Activated gamma-delta T cell treated with Interleukin-2 at 50 U/mL for 16 hours (primary cell): ENCODE results near the gene MBD3L2B.
"Not testable (repeated sequence)": the region's sequence is repeated elsewhere in the genome, so short reads cannot be mapped to it uniquely, and the experiment has no call there.

Source experiments
- DNase-seq: peaks from one replicate; pipeline ENCODE4 v3.0.0-alpha.2; 2020

Gene MBD3L2B

DNA sequence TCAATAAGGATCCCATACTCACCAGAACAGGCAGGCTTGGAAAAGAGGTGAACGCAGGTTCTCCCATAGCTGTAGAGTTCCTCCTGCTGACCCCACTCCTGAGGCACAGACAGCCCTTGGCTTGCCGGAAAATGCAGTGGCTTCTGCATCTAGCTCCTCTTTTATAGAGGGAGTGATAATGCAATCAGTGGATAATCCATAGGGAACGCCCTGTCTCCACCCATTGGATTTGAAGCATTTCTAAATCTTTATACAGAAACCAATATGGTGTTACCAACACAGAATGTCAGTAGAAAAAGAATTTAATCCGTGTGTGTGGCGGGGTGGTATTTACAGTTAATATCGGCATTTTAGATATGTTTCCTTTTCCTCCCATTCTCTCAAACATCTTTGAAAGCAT lies at the start of gene MBD3L2B:
Gene MBD3L2B (minus strand): TSS at position 101 of the 400 bp plus-strand sequence. CDS start 34 bp downstream, at position 67.
- DNase-seq, result not testable (repeated sequence)

DNA sequence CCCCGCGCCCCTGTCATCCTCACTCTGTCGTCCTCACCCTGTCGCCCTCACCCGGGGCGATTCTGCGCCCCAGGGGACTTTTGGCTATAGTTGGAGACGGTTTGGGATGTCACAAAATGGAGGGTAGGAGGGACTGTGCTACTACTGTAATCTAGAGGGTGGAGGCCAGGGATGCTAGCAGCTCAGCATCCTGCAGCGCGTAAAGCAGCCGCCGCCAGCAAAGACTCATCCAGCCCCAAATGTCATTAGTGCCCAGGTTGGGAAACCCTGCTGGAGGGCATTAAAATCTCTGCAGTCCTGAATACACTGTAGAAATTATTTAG lies 48.6 kb upstream of the MBD3L2B start:
- no peak for DNase-seq

DNA sequence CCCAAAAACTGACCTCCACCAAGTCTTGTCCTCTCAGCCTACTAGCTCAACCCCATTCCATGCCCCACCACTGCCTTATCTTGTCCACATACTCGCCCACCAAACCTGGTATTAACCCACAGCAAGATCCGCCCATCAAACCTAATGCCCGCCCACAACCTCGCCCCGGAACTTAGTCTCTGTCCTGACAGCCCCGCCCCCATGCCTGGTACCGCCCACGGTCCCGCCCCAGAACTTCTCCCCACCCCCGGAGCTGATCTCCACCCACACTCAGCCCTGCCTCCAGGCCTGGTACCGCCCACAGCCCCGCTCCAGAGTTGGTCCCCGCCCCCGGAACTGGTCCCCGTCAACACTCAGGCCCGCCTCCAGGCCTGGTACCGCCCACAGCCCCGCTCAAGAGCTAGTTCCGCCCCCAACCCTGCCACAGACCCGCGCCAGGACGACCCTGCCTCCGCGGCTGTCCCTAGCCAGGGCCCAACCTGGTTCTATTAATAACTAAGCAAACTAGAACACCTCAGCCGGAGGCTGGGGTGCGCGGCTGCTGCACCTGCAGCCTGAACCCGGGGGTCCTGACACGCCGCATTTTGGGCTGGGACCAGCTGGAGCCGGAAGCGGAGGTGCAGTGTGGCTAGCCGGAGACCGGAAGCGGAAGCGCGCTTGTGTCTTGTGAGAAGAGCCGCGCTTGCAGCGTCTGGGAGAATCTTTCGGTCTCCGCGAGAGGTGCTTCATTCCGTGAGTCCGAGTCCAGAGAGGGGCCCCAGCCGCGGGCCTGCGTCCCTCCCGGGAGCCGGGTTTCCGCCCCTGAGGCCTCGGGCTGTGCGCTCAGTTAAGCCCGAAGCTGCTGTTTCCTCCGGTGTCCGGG lies 48.0 kb upstream of the MBD3L2B start, which contains the start of gene ZNF557:
Gene ZNF557 (plus strand): TSS at position 662 of the 862 bp plus-strand sequence. CDS start 5,372 bp downstream, outside the sequence.
- DNase-seq, result peak; percentile 99

DNA sequence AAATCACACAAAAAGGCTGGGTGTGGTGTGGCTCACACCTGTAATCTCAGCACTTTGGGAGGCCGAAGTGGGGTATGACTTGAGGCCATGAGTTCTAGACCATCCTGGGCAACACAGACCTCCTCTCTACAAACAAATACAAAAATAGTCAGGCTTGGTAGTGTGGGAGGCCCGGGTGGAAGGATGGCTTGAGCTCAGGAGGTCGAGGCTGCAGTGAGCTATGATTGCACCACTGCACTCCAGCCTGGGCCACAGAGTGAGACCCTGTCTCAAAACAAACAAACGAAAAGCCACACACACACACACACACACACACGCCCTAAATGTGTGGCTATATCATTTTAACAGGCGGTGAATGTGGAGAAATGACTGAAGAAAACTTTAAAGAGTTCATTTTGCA lies 47.4 kb upstream of the MBD3L2B start:
- DNase-seq, result no peak

DNA sequence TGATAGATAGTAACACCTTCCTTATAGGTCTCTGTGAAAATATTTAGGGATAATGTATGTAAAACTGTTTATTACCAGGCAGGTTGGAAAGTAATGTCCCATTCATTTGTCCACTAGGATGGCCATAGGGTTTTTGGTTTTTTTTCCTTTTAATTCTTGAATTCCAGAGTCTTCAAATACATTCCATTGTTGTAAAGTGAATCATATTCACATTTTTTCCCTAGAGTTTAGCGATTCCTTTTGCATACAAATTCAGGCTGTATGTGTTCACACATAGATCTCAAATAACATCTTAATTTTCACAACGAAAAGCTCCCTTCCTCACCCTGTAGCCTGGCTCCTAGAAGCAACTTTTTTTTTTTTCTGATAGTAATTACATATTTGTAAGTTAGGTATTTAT lies 46.5 kb upstream of the MBD3L2B start:
- no peak for DNase-seq

DNA sequence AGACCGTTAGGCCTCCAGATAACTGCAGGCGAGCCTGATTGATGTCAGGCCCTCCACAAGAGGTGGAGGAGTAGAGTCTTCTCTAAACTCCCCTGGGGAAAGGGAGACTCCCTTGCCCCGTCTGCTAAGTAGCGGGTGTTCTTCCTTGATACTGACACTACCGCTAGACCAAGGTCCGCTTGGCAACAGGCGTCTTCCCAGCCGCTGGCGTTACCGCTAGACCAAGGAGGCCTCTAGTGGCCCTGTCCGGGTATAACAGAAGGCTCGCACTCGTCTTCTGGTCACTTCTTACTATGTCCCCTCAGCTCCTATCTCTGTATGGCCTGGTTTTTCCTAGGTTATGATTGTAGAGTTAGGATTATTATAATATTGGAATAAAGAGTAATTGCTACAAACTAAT lies 45.9 kb upstream of the MBD3L2B start:
- not testable (repeated sequence) for DNase-seq

DNA sequence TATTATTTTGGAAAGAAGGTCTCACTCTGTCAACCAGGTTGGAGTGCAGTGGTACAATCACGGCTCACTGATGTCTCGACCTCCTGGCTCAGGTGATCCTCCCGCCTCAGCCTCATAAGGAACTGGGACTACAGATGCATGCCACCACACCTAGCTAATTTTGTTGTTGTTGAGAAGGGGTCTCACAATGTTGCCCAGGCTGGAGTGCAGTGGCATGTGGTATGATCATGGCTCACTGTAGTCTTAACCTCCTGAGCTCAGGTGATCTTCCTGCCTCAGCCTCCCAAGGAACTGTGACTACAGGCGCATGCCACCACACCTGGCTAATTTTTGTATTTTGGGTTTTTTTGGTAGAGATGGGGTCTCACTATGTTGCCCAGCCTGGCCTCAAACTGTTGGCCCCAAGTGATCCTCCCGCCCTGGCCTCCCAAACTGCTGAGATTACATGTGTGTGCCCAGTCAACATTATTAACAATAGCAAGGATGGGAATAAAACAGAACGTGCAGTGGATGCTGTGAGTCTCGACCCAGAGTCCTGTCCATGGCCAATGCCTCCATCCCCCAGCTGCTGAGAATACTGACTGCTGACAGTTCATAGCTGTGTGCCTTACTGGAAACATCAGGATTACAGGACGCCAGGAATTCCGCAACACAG lies 42.7 kb upstream of the MBD3L2B start:
- DNase-seq, result no peak

DNA sequence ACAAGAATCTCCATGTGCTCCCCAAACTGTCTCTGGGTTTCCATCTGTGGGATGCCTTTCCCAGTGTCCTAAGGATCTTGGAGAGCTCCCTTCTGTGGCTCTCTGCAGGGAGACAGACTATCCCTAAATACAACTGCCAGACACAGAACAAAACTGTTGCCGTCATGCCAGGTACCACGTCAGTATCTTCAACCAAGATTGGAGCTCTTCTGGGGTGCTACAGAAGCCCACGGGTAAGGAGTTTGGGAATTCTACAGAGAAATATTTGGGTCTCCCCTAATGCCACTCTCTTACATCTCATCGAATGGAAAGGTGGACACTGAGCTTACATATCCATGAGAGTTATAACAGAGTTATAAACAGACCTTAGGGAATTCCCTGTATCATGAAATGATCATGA lies 42.1 kb upstream of the MBD3L2B start:
- no peak for DNase-seq

DNA sequence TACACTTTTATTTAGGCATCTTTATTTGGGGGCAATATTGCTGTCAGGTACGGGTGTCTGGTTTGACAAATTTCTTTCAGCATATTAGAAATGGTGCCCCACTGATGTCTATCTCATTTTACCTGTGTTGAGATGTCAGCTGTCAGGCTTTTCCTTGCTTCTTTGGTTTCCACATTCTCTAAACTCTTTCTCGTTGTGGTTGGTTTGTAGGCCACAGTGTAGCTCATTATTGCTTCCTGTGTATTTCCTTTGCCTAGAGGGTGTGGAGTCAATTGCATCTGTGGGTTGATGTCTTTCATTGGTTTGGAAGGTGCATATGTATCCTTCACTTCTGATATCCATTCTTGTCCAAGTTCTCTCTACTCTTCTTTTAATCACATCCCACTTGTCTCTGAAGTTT lies 38.7 kb upstream of the MBD3L2B start:
- DNase-seq, result not testable (repeated sequence)

DNA sequence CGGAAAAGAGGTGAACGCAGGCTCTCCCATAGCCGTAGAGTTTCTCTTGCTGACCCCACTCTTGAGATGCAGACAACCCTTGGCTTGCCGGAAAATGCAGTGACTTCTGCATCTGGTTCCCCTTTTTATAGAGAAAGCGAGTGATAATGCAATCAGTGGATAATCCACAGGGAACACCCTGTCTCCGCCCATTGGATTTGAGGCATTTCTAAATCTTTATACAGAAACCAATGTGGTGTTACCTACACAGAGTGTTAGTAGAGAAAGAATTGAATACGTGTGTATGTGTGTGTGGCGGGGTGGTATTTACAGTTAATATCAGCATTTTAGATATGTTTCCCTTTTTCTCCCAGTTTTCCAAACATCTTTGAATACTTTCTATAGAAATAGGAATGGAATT lies 37.3 kb upstream of the MBD3L2B start, which contains the start of gene MBD3L3:
Gene MBD3L3 (minus strand): TSS at position 101 of the 400 bp plus-strand sequence. CDS start 71 bp downstream, at position 30.
- not testable (repeated sequence) for DNase-seq

DNA sequence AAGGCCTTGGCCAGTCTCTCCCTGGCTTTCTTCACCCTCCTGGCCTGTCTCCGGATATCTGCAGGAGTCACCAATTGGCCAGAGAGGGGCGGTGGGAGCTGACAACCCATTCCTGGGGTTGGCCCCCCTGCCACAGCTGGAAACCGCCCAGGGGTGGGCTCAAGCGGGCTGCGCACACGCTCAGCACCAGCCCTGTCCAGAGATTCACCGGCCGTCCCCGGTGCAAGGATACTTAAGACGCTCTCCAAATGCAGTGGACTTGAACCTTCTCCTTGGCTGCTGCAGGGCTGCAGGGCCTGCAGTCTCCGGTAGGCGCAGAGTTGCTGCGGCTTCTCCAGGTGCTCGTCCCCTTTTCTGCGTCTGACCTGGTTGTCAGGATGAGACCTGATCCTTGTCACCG lies 35.1 kb upstream of the MBD3L2B start:
- not testable (repeated sequence) for DNase-seq

DNA sequence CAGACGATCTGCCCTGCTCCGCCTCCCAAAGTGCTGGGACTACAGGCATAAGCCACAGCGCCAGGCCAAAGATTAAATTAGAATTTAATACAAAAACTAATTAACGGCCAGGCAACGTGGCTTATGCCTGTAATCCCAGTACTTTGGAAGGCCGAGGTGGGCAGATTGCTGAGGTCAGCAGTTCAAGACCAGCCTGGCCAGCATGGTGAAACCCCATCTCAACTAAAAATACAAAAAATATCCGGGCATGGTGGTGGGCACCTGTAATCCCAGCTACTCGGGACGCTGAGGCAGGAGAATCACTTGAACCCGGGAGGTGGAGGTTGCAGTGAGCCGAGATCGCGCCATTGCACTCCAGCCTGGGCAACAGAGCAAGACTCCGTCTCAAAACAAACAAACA lies 34.4 kb upstream of the MBD3L2B start:
- DNase-seq, result not testable (repeated sequence)

DNA sequence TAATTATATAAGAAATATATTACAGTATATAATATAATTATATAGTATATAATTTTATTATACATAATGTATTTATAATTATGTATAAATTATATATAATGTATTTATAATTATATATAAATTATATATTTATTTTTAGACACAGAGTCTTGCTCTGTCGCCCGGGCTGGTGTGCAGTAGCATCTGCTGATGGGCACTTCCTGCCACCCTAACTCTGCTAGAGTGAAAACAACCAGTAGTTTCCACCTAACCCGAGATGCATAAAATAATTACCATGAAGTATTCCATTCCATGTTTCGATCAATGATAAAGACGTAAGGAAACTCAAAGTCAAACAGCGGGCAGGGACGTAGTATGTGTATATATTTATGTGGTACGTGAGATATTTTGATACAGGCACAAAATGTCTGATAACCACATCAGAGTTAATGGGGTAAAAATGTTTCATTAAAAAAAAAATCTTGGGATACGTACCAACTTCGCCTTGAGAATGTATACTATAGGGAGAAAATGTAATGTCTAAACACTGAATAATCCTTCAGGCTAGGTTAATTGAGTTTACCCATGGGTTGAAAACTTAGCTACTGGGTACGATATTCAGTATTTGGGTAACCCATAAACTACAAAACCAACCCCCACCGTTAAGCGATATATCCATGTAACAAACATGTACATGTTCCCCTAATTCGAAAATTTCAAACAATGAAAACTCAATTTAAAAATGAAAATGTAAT lies 33.6 kb upstream of the MBD3L2B start:
- DNase-seq, result not testable (repeated sequence)

DNA sequence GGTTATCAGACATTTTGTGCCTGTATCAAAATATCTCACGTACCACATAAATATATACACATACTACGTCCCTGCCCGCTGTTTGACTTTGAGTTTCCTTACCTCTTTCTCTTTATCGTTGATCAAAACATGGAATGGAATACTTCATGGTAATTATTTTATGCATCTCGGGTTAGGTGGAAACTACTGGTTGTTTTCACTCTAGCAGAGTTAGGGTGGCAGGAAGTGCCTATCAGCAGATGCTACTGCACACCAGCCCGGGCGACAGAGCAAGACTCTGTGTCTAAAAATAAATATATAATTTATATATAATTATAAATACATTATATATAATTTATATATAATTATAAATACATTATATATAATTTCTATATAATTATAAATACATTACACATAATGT lies 31.7 kb upstream of the MBD3L2B start:
- not testable (repeated sequence) for DNase-seq

DNA sequence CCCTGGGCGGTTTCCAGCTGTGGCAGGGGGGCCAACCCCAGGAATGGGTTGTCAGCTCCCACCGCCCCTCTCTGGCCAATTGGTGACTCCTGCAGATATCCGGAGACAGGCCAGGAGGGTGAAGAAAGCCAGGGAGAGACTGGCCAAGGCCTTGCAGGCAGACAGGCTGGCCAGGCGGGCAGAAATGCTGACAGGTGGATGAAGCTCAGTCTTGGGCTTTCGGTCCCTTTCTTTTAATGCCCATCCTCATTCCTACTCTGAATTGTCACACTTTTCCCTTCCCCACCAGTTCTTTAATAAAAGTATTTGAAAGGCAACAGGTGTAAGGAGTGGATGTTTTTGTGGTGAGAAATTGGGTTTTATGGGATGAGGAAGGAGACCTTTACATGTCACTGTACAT lies 30.2 kb upstream of the MBD3L2B start:
- not testable (repeated sequence) for DNase-seq

DNA sequence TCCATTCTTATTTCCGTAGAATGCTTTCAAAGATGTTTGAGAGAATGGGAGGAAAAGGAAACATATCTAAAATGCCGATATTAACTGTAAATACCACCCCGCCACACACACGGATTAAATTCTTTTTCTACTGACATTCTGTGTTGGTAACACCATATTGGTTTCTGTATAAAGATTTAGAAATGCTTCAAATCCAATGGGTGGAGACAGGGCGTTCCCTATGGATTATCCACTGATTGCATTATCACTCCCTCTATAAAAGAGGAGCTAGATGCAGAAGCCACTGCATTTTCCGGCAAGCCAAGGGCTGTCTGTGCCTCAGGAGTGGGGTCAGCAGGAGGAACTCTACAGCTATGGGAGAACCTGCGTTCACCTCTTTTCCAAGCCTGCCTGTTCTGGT lies 27.8 kb upstream of the MBD3L2B start, which contains the start of gene MBD3L2:
Gene MBD3L2 (plus strand): TSS at position 301 of the 400 bp plus-strand sequence. CDS start 53 bp downstream, at position 354.
- not testable (repeated sequence) for DNase-seq

DNA sequence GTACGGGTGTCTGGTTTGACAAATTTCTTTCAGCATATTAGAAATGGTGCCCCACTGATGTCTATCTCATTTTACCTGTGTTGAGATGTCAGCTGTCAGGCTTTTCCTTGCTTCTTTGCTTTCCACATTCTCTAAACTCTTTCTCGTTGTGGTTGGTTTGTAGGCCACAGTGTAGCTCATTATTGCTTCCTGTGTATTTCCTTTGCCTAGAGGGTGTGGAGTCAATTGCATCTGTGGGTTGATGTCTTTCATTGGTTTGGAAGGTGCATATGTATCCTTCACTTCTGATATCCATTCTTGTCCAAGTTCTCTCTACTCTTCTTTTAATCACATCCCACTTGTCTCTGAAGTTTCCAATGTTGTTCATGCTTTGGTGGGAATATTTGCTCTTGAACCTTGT lies 20.3 kb upstream of the MBD3L2B start:
- not testable (repeated sequence) for DNase-seq

DNA sequence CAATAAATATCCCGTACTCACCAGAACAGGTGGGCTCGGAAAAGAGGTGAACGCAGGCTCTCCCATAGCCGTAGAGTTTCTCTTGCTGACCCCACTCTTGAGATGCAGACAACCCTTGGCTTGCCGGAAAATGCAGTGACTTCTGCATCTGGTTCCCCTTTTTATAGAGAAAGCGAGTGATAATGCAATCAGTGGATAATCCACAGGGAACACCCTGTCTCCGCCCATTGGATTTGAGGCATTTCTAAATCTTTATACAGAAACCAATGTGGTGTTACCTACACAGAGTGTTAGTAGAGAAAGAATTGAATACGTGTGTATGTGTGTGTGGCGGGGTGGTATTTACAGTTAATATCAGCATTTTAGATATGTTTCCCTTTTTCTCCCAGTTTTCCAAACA lies 18.8 kb upstream of the MBD3L2B start, which contains the start of gene MBD3L4:
Gene MBD3L4 (minus strand): TSS at position 101 of the 400 bp plus-strand sequence. CDS start 35 bp downstream, at position 66.
- not testable (repeated sequence) for DNase-seq

DNA sequence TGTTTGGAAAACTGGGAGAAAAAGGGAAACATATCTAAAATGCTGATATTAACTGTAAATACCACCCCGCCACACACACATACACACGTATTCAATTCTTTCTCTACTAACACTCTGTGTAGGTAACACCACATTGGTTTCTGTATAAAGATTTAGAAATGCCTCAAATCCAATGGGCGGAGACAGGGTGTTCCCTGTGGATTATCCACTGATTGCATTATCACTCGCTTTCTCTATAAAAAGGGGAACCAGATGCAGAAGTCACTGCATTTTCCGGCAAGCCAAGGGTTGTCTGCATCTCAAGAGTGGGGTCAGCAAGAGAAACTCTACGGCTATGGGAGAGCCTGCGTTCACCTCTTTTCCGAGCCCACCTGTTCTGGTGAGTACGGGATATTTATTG lies 9.0 kb upstream of the MBD3L2B start, which contains the start of gene MBD3L5:
Gene MBD3L5 (plus strand): TSS at position 301 of the 400 bp plus-strand sequence. CDS start 34 bp downstream, at position 335.
- not testable (repeated sequence) for DNase-seq

DNA sequence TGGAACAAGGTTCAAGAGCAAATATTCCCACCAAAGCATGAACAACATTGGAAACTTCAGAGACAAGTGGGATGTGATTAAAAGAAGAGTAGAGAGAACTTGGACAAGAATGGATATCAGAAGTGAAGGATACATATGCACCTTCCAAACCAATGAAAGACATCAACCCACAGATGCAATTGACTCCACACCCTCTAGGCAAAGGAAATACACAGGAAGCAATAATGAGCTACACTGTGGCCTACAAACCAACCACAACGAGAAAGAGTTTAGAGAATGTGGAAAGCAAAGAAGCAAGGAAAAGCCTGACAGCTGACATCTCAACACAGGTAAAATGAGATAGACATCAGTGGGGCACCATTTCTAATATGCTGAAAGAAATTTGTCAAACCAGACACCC lies 7.6 kb upstream of the MBD3L2B start:
- not testable (repeated sequence) for DNase-seq

DNA sequence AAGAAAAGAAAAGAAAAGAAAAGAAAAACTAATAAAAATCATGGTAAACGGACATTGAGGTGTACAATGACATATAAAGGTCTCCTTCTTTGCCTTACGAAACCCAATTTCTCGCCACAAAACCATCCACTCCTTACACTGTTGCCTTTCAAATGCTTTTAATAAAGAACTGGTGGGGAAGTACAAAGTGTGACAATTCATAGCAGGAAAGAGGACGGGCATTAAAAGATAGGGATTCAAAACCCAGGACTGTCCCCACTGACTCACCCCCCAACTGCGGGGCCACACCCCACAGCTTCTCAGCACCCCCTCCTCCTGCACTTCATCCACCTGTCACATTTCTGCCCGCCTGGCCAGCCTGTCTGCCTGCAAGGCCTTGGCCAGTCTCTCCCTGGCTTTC lies 2.4 kb downstream of the MBD3L2B start:
- DNase-seq, result no peak

DNA sequence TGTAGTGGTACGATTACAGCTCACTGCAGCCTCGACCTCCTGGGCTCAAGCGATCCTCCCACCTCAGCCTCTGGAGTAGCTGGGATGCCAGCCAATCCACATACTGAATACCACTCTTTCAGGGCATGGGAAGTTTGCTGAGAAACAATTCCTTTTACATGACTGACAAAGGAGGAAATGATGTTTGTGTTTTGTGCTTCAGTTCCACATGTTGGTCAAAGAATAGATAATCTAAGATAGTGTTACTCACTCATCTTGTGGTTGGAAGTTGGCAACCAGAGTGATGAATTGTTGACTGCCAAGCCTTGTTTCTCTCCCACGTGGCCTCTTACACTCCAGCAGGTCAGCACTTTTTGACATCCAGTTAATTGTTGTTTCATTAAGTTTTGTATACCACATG lies 7.6 kb downstream of the MBD3L2B start:
- no peak for DNase-seq
